Activated B cell treated with CpG ODN at 0.5 μM for 24 hours (primary cell): ENCODE measurements around the gene DISC1. TPM values are rescaled to one million over a fixed set of nuclear protein-coding genes. Genes with fewer than 3 reads are reported as not detected.

Experiments used
- ATAC-seq: fragments of 200-7000 bp; cut with Tn5 transposase; one replicate; pipeline ENCODE4 v1.10.0; 2021; ENCODE audit warnings: low read depth, mild to moderate bottlenecking, moderate library complexity
- CTCF ChIA-PET: fragments of 350-600 bp; sonication (Branson Sonifier 250); formaldehyde crosslinking; loops from one replicate; lab custom pipeline; 2021; ENCODE audit warnings: antibody characterized with exemption; lab: Charles Lee
- POLR2A ChIA-PET: fragments of 350-600 bp; sonication (Branson Sonifier 250); formaldehyde crosslinking; loops from one replicate; lab custom pipeline; 2021; ENCODE audit warnings: antibody characterized with exemption; lab: Charles Lee
- DNase-seq: peaks from one replicate; pipeline ENCODE4 v3.0.0; 2022
- H3K27ac Mint-ChIP-seq: one replicate; pipeline ENCODE4 v1.8.0; 2020; ENCODE audit warnings: mixed read lengths
- H3K27me3 Mint-ChIP-seq: one replicate; pipeline ENCODE4 v1.8.0; 2021; ENCODE audit warnings: mixed read lengths
- H3K36me3 Mint-ChIP-seq: one replicate; pipeline ENCODE4 v1.8.0; 2021; ENCODE audit warnings: low read depth, mixed read lengths
- H3K4me1 Mint-ChIP-seq: one replicate; pipeline ENCODE4 v1.8.0; 2021; ENCODE audit warnings: mixed read lengths
- H3K4me3 Mint-ChIP-seq: one replicate; pipeline ENCODE4 v1.8.0; 2020; ENCODE audit warnings: mild to moderate bottlenecking, mixed read lengths
- H3K9me3 Mint-ChIP-seq: one replicate; pipeline ENCODE4 v1.8.0; 2020; ENCODE audit warnings: mixed read lengths
- CTCF ChIP-seq: fragments of 200-600 bp; IDR thresholded peaks from one replicate; pipeline ENCODE4 v1.8.0; 2022; ENCODE audit warnings: antibody characterized with exemption, mild to moderate bottlenecking
- intact Hi-C: fragments of 100-400 bp; cut with micrococcal nuclease; formaldehyde crosslinking; loops from one replicate; pipeline ENCODE4 v1.15.1; 2024
- total RNA-seq: library from RNA; stranded (reverse); gene quantifications from 2 replicates; pipeline ENCODE4 v1.2.3, GENCODE V29; 2022

DISC1 gene
- total RNA-seq, 1 donor from 2014 or later: 2.4 TPM

GRCh38 chr1:231913493-231913892 is 286.9 kb downstream of the DISC1 start:
- Mint-ChIP-seq H3K36me3 (no peaks in the 10 kb centered on the region), H3K27ac (no peak overlapping the region), H3K27me3 (no peaks in the 10 kb centered on the region), H3K9me3 (peaks cover 2% of the 10 kb centered on the region), H3K4me3 (no peak overlapping the region), H3K4me1 (peaks cover 23% of the 10 kb centered on the region)
- DNase-seq (no peak), ATAC-seq (no peak)
- ChIA-PET POLR2A (no interaction called here), CTCF (no interaction called here)
- intact Hi-C loops: no loop called here
- no peak for TF ChIP-seq CTCF

- Mint-ChIP-seq H3K4me3 (peak overlapping the region; percentile 29), H3K4me1 (peaks cover 37% of the 10 kb centered on the region), H3K27me3 (no peaks in the 10 kb centered on the region), H3K36me3 (no peaks in the 10 kb centered on the region), H3K9me3 (no peaks in the 10 kb centered on the region), H3K27ac (no peak overlapping the region)
- ATAC-seq (no peak), DNase-seq (no peak)
- intact Hi-C loops: no loop called here
- ChIA-PET POLR2A (no interaction called here), CTCF (no interaction called here)
- TF ChIP-seq CTCF: no peak
Observed at GRCh38 chr1:231918239-231919015, 291.8 kb downstream of the DISC1 start.

GRCh38 chr1:231919239-231919885 is 292.8 kb downstream of the DISC1 start:
- TF ChIP-seq CTCF: no peak
- Mint-ChIP-seq H3K4me3 (no peak overlapping the region), H3K4me1 (peaks cover 36% of the 10 kb centered on the region), H3K27ac (no peak overlapping the region), H3K36me3 (no peaks in the 10 kb centered on the region), H3K27me3 (no peaks in the 10 kb centered on the region), H3K9me3 (no peaks in the 10 kb centered on the region)
- ChIA-PET POLR2A (no interaction called here), CTCF (no interaction called here)
- DNase-seq: no peak
- ATAC-seq: no peak
- intact Hi-C loops: no loop called here

GRCh38 chr1:231919886-231920285 is 293.3 kb downstream of the DISC1 start:
- TF ChIP-seq CTCF: no peak
- H3K27me3 Mint-ChIP-seq: no peaks in the 10 kb centered on the region
- CTCF ChIA-PET: no interaction called here
- no peaks in the 10 kb centered on the region for H3K36me3 Mint-ChIP-seq
- POLR2A ChIA-PET: no interaction called here
- H3K4me3 Mint-ChIP-seq: no peak overlapping the region
- intact Hi-C loops: no loop called here
- DNase-seq (no peak), ATAC-seq (no peak)
- H3K4me1 Mint-ChIP-seq: peaks cover 32% of the 10 kb centered on the region
- H3K9me3 Mint-ChIP-seq: no peaks in the 10 kb centered on the region
- H3K27ac Mint-ChIP-seq: no peak overlapping the region

GRCh38 chr1:231921646-231922345 is 295.2 kb downstream of the DISC1 start:
- H3K27me3 Mint-ChIP-seq: no peaks in the 10 kb centered on the region
- ChIA-PET CTCF (no interaction called here), POLR2A (no interaction called here)
- intact Hi-C loops: no loop called here
- peaks cover 32% of the 10 kb centered on the region for H3K4me1 Mint-ChIP-seq
- no peaks in the 10 kb centered on the region for H3K36me3 Mint-ChIP-seq
- no peak for TF ChIP-seq CTCF
- H3K4me3 Mint-ChIP-seq: no peak overlapping the region
- DNase-seq (no peak), ATAC-seq (no peak)
- no peak overlapping the region for H3K27ac Mint-ChIP-seq
- no peaks in the 10 kb centered on the region for H3K9me3 Mint-ChIP-seq
